ENCODE data around the gene NUDT7. TPM values are rescaled to one million over a fixed set of nuclear protein-coding genes. Genes with fewer than 3 reads are reported as not detected.

The NUDT7 gene
- total and polyA plus RNA-seq, 9 of the 15 experiments (the other 6 are each of a cell fraction or from before 2014, with no cell fraction given) = 5.6 to 24.2 (median 10.5) TPM

GRCh38 chr16:77711179-77711578 lies 11.1 kb upstream of the NUDT7 start:
- Histone ChIP-seq H3K36me3 (ENCODE audit: control insufficient read depth, insufficient read depth, low read length) (no peaks in the 10 kb centered on the region), H4K20me1 (replicated peaks; ENCODE audit: control insufficient read depth, insufficient read depth, low read length) (no peaks in the 10 kb centered on the region), H3K4me3 (no peak overlapping the region), H3K9ac (ENCODE audit: insufficient read depth in 1 of 2, low read depth in 2 of 2, low read length in 2 of 2) (no peak overlapping the region), H3K9me3 (replicated peaks; ENCODE audit: control insufficient read depth, insufficient read depth, low read depth, low read length) (no peaks in the 10 kb centered on the region), H2AFZ (ENCODE audit: low read depth, low read length) (no peak overlapping the region), H3K27me3 (ENCODE audit: control insufficient read depth in 2 of 2, insufficient read depth in 2 of 2, low read length in 2 of 2) (peaks cover 2 to 9% of the 10 kb centered on the region in 2 experiments; a peak in 4 of 5 replicates), H3K79me2 (ENCODE audit: control insufficient read depth, insufficient read depth, low read length) (no peaks in the 10 kb centered on the region), H3K27ac (ENCODE audit: extremely low read depth, low read depth, low read length) (no peak overlapping the region), H3K4me1 (replicated peaks in 1 of 2; ENCODE audit: control insufficient read depth in 2 of 2, insufficient read depth in 2 of 2, low read length in 2 of 2) (no peaks in the 10 kb centered on the region), H3K9me1 (ENCODE audit: control insufficient read depth, insufficient read depth, low read length) (no peaks in the 10 kb centered on the region), H3K4me2 (ENCODE audit: insufficient read depth, low read length) (no peak overlapping the region)
- no peak for TF ChIP-seq PTTG1 (tag; IDR thresholded peaks at IDR 0.05; ENCODE audit: low read depth)
- ChIA-PET POLR2A (no interaction called here), CTCF (ENCODE audit: low intra/inter-chr PET ratio) (no interaction called here)
- DNase-seq (ENCODE audit: extremely low read depth in 1 of 4, low spot score in 3 of 4) (no peak), FAIRE-seq (no peak), ATAC-seq (no peak)
- intact Hi-C loops (cut with micrococcal nuclease) (no loop called here), in situ Hi-C loops (cut with MboI) (no loop called here)
- WGBS (ENCODE audit: insufficient coverage, low coverage, missing lambda C conversion rate) = 7% methylated on average over 1 of the region's 1 CpG
- no TSS peak for BruUV-seq (replicated peaks)

GRCh38 chr16:77711775-77712174 lies 10.5 kb upstream of the NUDT7 start:
- ChIA-PET CTCF (ENCODE audit: low intra/inter-chr PET ratio) (no interaction called here), POLR2A (no interaction called here)
- Histone ChIP-seq H3K27ac (ENCODE audit: extremely low read depth, low read depth, low read length) (no peak overlapping the region), H3K27me3 (ENCODE audit: control insufficient read depth in 2 of 2, insufficient read depth in 2 of 2, low read length in 2 of 2) (peaks cover 2 to 8% of the 10 kb centered on the region in 2 experiments; a peak in 4 of 5 replicates), H3K4me1 (replicated peaks in 1 of 2; ENCODE audit: control insufficient read depth in 2 of 2, insufficient read depth in 2 of 2, low read length in 2 of 2) (no peaks in the 10 kb centered on the region), H3K4me2 (ENCODE audit: insufficient read depth, low read length) (no peak overlapping the region), H2AFZ (ENCODE audit: low read depth, low read length) (no peak overlapping the region), H3K9ac (ENCODE audit: insufficient read depth in 1 of 2, low read depth in 2 of 2, low read length in 2 of 2) (no peak overlapping the region), H4K20me1 (replicated peaks; ENCODE audit: control insufficient read depth, insufficient read depth, low read length) (no peaks in the 10 kb centered on the region), H3K4me3 (no peak overlapping the region), H3K9me1 (ENCODE audit: control insufficient read depth, insufficient read depth, low read length) (no peaks in the 10 kb centered on the region), H3K79me2 (ENCODE audit: control insufficient read depth, insufficient read depth, low read length) (no peaks in the 10 kb centered on the region), H3K9me3 (replicated peaks; ENCODE audit: control insufficient read depth, insufficient read depth, low read depth, low read length) (no peaks in the 10 kb centered on the region), H3K36me3 (ENCODE audit: control insufficient read depth, insufficient read depth, low read length) (no peaks in the 10 kb centered on the region)
- DNase-seq (ENCODE audit: extremely low read depth in 1 of 4, low spot score in 3 of 4) (no peak), FAIRE-seq (no peak), ATAC-seq (no peak)
- in situ Hi-C loops (cut with MboI) (no loop called here), intact Hi-C loops (cut with micrococcal nuclease) (no loop called here)
- BruUV-seq (replicated peaks) = no TSS peak
- 4% methylated on average over 5 of the region's 5 CpGs for WGBS (ENCODE audit: insufficient coverage, low coverage, missing lambda C conversion rate)
- TF ChIP-seq PRPF4 (IDR thresholded peaks at IDR 0.05; ENCODE audit: insufficient read depth, low read depth, low read length, poor library complexity, severe bottlenecking) (no peak), ZKSCAN1 (IDR thresholded peaks at IDR 0.05; ENCODE audit: low read depth, low read length) (no peak), RERE (CRISPR knock-in tag; IDR thresholded peaks at IDR 0.05; ENCODE audit: borderline replicate concordance) (no peak), MCM3 (IDR thresholded peaks at IDR 0.05) (no peak), ZC3H11A (IDR thresholded peaks at IDR 0.05; ENCODE audit: low read depth, low read length) (no peak)

Data from K562 (cell line).